ENCODE results near the gene NBAS.
"Not testable (repeated sequence)": the region's sequence is repeated elsewhere in the genome, so short reads cannot be mapped to it uniquely, and the experiment has no call there.

NBAS gene

GRCh38 chr2:15527074-15527739 lies 33.9 kb downstream of the NBAS start:
- no peak for DNase-seq (ENCODE audit: low read depth)

- DNase-seq (ENCODE audit: low read depth), result no peak
Observed at GRCh38 chr2:15521641-15522181, 39.4 kb downstream of the NBAS start.

GRCh38 chr2:15520346-15520745 lies 40.8 kb downstream of the NBAS start:
- no peak for DNase-seq (ENCODE audit: low read depth)

GRCh38 chr2:15518759-15519158 lies 42.4 kb downstream of the NBAS start:
- DNase-seq (ENCODE audit: low read depth), result not testable (repeated sequence)

GRCh38 chr2:15517793-15518192 lies 43.3 kb downstream of the NBAS start:
- DNase-seq (ENCODE audit: low read depth), result no peak

GRCh38 chr2:15511686-15512085 lies 49.4 kb downstream of the NBAS start:
- no peak for DNase-seq (ENCODE audit: low read depth)

- no peak for DNase-seq (ENCODE audit: low read depth)
Observed at GRCh38 chr2:15510552-15510951, 50.6 kb downstream of the NBAS start.

GRCh38 chr2:15510131-15510530 lies 51.0 kb downstream of the NBAS start:
- no peak for DNase-seq (ENCODE audit: low read depth)

GRCh38 chr2:15507697-15508096 lies 53.4 kb downstream of the NBAS start:
- DNase-seq (ENCODE audit: low read depth), result no peak

- no peak for DNase-seq (ENCODE audit: low read depth)
Observed at GRCh38 chr2:15507061-15507460, 54.1 kb downstream of the NBAS start.

GRCh38 chr2:15506229-15506819 lies 54.8 kb downstream of the NBAS start:
- no peak for DNase-seq (ENCODE audit: low read depth)

GRCh38 chr2:15504882-15505663 lies 56.1 kb downstream of the NBAS start:
- DNase-seq (ENCODE audit: low read depth), result no peak

- DNase-seq (ENCODE audit: low read depth), result not testable (repeated sequence)
Observed at GRCh38 chr2:15499251-15499650, 61.9 kb downstream of the NBAS start.

- no peak for DNase-seq (ENCODE audit: low read depth)
Observed at GRCh38 chr2:15498554-15498953, 62.6 kb downstream of the NBAS start.

- DNase-seq (ENCODE audit: low read depth), result no peak
Observed at GRCh38 chr2:15494877-15495276, 66.3 kb downstream of the NBAS start.

- no peak for DNase-seq (ENCODE audit: low read depth)
Observed at GRCh38 chr2:15492773-15493325, 68.3 kb downstream of the NBAS start.

GRCh38 chr2:15486770-15487169 lies 74.4 kb downstream of the NBAS start:
- no peak for DNase-seq (ENCODE audit: low read depth)

- DNase-seq (ENCODE audit: low read depth), result no peak
Observed at GRCh38 chr2:15485949-15486348, 75.2 kb downstream of the NBAS start.

GRCh38 chr2:15481000-15481399 lies 80.1 kb downstream of the NBAS start:
- no peak for DNase-seq (ENCODE audit: low read depth)

- DNase-seq (ENCODE audit: low read depth), result no peak
Observed at GRCh38 chr2:15480552-15480951, 80.6 kb downstream of the NBAS start.

GRCh38 chr2:15472876-15473275 lies 88.3 kb downstream of the NBAS start:
- no peak for DNase-seq (ENCODE audit: low read depth)

GRCh38 chr2:15472133-15472532 lies 89.0 kb downstream of the NBAS start:
- DNase-seq (ENCODE audit: low read depth), result no peak

GRCh38 chr2:15471606-15472005 lies 89.5 kb downstream of the NBAS start:
- DNase-seq (ENCODE audit: low read depth), result no peak
